DND-41 (cell line): ENCODE measurements around the gene RRM1.

Source experiments
- CTCF ChIP-seq: IDR thresholded peaks from 2 replicates; pipeline ENCODE4 v1.5.1; 2012; ENCODE audit warnings: borderline replicate concordance, low read length, moderate library complexity, mild to moderate bottlenecking; ENCODE audit not compliant: poor library complexity, severe bottlenecking; ENCODE audit errors: extremely low read depth
- EZH2 ChIP-seq: IDR thresholded peaks from 3 replicates; pipeline ENCODE4 v1.6.1; 2012; ENCODE audit warnings: borderline replicate concordance, low read depth, mild to moderate bottlenecking, moderate library complexity, low read length, inconsistent platforms; ENCODE audit not compliant: severe bottlenecking

- no peak for TF ChIP-seq CTCF
- no peak for TF ChIP-seq EZH2
Observed at GRCh38 chr11:4138497-4138896, 43.9 kb downstream of the RRM1 start.
